NOMO-1 treated with dmso at 0.1 percent for 144 hours (cell line): ENCODE measurements around the gene MALT1.

Source experiments
- DNase-seq: peaks from one replicate; lab custom pipeline; 2025; ENCODE audit not compliant: unreplicated experiment; lab: John Stamatoyannopoulos, UW

The MALT1 gene

GRCh38 chr18:58802959-58803358 lies 131.7 kb downstream of the MALT1 start:
- no peak for DNase-seq

- DNase-seq = no peak
Measured at GRCh38 chr18:58803978-58804377, 132.7 kb downstream of the MALT1 start.
